Activated CD4-positive, alpha-beta T cell treated with anti-CD3 and anti-CD28 coated beads, Interleukin-2, amount 50 U/mL, for 1 hour (primary cell): ENCODE results near the gene TBC1D20.
"Not testable (repeated sequence)": the region's sequence is repeated elsewhere in the genome, so short reads cannot be mapped to it uniquely, and the experiment has no call there.

Experiments used
- DNase-seq: peaks from one replicate; pipeline ENCODE4 v3.0.0-alpha.2; 2020

The TBC1D20 gene

DNA sequence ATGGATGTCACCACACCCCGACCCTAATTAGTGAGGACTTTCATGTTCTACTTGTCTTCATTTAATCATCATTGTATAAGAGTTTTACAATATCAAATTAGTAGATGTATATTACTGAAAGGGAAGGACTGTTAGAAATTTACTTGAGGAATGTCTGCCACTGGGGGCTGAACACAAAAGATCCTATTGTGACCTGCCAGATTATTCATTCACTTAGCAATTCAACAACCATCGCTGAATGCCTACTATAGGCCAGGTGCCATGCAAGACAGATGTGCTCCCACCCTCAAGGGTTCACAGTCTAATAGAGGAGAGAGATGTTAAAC lies 62.2 kb downstream of the TBC1D20 start:
- DNase-seq: no peak

DNA sequence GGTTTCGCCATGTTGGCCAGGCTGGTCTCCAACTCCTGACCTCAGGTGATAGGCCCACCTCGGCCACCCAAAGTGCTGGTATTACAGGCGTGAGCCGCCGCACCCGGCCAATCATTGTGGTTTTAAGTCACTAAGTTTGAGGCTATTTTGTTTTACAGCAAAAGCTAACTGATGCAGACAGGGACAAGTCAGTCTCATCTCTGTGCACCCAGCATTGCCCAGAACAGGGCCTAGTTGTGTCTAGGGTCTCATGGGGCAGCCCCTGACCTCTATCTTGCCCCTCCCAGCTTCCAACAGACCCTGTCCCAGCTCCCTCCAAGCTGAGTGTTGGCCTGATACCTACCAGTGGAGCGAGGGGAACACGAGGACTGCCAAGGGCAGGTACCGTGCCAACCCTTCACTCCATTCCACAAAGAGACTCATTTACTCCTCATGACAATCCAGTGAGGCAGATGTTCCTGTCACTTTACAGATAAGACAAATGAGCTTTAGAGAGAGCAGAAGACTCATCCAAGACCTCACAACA lies 63.1 kb downstream of the TBC1D20 start:
- DNase-seq: no peak

DNA sequence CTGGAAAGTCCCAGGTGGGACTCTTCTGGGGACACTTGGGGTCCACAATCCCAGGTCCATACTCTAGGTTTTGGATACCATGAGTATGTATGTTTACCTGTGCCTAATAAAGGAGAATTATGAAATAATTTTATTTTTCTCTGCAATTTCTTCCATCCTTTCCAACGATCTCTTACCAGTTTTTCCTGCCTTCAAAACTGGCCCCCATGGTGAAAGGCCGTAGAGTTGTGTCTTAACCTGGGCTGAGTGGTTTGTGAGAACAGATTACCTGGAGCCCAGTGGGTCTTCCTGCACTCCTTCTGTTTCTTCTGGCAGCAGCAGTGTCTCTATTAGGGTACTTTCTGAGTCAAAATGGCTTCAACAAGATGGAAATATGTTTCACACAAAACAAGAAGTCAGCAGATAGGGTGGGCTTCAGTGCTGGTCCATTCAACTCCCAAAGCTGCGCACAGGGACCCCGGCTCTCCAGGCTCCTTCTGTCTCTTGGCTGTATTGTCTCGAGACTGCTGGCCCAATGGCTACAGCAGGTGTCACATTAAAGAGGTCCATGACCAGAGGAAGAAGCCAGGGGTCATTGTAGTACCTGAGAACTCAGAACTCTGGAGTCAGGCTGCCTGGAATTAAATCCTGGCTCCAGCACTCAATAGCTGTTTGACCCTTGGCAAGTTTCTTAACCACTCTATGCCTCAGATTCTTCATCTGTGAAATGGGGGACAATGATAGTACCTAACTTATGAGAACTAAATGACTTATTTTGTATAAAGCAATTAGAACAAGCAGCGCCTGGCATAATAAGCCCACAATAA lies 64.7 kb downstream of the TBC1D20 start:
- no peak for DNase-seq

DNA sequence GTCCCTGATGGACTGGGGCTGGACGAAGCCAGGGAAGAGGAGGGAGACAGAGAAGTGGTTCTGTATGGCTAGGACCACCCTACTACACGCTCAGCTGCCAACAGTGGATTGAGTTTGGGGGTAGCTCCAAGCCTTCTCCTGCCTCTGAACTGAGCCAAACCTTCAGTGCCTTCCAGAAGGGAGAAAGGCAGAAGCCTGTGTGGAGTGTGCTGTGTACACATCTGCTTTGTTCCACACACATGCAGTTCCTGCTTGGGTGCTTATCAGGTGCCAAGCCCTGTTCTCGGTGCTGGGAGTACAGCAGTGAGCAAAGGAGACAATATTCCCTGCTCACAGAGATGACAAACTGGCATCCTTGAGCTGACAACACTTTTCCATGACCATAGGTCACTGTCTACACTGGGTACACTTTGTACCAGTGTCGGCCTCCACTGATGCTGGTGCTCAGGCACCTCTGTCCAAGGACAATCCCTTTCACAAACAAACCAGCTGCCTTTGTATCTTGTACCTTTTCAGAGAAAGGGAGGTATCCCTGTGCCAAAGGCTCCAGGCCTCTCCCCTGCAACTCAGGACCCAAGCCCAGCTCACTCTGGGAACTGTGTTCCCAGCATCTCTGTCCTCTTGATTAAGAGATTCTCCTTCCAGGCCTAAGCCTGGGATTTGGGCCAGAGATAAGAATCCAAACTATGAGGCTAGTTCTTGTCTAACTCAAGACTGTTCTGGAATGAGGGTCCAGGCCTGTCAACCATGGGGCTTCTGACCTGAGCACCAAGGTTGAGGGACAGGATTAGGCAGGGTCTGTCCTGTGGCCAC lies 65.5 kb downstream of the TBC1D20 start:
- no peak for DNase-seq

DNA sequence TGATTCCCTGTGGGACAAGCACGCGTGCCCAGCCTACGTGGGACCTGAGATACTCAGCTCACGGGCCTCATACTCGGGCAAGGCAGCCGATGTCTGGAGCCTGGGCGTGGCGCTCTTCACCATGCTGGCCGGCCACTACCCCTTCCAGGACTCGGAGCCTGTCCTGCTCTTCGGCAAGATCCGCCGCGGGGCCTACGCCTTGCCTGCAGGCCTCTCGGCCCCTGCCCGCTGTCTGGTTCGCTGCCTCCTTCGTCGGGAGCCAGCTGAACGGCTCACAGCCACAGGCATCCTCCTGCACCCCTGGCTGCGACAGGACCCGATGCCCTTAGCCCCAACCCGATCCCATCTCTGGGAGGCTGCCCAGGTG lies 66.1 kb downstream of the TBC1D20 start:
- no peak for DNase-seq

DNA sequence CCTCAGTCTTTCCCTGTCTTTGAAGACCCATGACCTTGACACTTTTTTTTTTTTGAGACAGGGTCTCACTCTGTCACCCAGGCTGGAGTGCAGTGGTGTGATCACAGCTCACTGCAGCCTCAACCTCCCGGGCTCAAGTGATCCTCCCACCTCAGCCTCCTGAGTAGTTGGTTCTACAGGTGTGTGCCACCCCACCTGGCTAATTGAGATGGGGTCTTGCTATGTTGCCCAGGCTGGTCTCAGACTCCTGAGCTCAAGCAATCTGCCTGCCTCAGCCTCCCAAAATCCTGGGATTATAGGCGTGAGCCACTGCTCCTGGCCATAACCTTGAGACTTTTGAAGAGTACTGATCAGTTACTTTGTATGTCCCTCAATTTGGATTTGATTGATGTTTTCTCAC lies 69.0 kb downstream of the TBC1D20 start:
- not testable (repeated sequence) for DNase-seq

DNA sequence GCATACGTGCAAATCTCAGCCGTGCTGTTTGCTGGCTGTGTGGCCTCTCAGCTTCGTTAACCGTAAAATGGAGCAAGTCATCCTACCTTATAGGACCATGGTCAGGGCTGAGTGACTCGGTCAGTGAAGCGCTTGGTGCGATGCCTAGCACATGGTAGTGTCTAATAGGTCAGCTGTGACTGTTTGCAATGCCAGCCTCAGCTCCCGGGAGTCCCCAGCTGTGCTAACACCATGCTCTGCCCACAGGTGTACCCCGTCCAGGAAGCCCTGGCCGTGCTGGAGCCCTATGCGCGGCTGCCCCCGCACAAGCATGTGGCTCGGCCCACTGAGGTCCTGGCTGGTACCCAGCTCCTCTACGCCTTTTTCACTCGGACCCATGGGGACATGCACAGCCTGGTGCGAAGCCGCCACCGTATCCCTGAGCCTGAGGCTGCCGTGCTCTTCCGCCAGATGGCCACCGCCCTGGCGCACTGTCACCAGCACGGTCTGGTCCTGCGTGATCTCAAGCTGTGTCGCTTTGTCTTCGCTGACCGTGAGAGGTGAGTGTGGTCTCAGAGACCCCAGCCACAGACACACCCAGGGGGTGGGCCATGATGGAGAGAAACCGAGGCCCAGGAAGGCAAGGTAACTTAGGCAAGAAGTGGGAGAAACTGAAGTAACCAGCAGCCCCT lies 71.2 kb downstream of the TBC1D20 start:
- DNase-seq: no peak

DNA sequence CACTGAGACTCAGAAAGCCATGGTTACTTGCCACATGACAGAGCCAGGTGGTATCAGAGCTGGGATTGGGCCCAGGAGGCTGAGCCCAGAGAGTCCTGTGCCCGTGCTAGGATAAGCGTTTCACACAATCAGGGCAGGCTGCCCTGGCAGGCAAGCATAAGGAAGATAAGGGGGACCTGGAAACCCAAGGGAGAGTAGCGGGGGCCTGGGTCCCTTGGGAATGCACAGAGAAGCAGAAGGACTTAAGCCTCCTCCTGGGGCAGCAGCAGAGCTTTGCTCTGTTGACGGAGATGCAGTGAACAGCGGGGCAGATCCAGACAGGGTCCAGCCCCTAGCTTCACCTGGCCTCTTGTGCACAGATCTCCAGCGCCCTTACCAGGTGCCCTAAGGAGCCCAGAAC lies 73.1 kb downstream of the TBC1D20 start:
- DNase-seq: no peak

DNA sequence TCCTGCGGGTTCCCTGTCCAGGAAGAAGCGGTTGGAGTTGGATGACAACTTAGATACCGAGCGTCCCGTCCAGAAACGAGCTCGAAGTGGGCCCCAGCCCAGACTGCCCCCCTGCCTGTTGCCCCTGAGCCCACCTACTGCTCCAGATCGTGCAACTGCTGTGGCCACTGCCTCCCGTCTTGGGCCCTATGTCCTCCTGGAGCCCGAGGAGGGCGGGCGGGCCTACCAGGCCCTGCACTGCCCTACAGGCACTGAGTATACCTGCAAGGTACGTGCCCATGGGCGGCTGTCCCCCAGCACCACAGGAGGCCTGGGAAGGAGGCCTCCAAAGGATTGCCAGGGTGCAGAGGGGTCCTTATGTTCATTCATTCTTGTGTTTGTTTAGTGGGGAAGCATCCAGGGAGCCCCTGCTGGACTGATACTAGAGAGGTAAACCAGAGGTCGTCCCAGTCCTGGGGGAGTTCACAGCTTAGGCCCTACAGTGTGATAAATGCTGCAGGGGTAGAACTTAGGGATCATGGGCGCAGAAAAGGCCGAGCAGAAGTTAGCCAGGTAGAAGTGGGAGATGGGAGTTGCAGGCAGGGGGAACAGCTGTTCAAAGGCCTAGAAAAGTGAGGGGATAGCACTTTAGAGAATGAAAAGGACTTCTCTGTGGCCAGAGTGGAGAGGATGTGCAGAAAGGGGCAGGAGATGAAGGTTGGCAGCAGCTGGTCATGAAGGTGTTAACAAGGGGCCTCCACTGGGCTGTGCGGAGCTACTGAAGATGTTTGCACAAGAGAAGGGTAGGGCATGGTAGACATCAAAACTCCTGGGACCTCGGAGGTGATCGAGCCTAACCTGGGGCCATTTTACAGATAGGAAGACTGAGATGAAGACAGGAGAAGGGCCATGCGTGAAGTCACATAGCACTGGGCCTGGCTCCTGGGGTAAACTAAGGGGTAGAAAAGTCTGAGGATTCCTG lies 74.0 kb downstream of the TBC1D20 start:
- DNase-seq: no peak

DNA sequence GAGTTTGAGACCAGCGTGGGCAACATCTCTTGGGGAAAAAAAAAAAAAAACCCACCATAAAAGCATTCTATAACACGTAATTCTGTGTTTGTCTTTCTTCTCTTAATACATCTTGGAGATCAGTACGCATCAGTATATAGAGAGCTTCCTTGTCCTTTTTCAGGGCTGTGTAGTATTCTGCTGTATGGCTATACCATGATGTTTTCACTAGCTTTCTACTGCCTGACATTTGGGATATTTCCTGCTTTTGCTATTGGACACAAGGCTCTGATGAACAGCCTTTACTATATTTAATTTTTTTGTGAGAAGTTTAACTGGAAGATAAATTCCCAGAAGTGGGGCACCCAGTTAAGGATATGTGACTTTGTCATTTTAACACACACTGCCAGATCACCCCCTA lies 74.8 kb downstream of the TBC1D20 start:
- no peak for DNase-seq

DNA sequence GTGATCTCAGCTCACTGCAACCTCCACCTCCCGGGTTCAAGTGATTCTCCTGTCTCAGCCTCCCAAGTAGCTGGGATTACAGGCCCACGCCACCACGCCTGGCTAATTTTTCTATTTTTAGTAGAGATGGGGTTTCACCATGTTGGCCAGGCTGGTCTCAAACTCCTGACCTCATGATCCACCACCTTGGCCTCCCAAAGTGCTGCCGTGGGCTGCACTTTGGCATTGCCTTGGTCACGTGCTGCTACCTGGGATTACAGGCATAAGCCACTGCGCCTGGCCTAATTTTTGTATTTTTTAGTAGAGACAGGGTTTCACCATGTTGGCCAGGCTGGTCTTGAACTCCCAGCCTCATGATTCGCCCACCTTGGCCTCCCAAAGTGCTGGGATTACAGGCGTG lies 75.7 kb downstream of the TBC1D20 start:
- not testable (repeated sequence) for DNase-seq
